HG03442 (cell line): ENCODE measurements around the gene SART1.
"Not testable (repeated sequence)": the region's sequence is repeated elsewhere in the genome, so short reads cannot be mapped to it uniquely, and the experiment has no call there.

Experiments used
- ATAC-seq: cut with Tn5 transposase; IDR thresholded peaks from one replicate; pipeline ENCODE4 v1.9.1; 2021; ENCODE audit warnings: mild to moderate bottlenecking, moderate library complexity; ENCODE audit not compliant: unreplicated experiment

Gene SART1

DNA sequence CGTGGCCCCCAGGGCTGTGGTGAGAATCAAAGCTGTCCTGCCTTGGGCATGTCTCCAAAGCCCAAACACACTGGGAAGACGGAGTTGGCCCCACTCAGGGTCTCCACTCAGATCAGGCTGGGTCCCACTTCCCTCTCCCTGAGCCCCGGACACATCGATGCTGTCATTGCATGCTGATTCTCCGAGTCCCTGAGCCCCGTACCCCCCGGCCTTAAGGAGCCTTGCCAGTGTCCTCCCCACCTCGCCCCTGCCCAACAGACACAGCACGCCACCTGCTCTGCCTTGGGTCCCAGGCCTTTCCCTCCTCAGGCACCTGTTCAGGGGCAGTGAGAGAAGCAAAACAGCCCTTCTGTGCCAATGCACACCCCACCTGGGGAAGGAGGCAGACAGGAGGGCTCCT is 25.8 kb downstream of the SART1 start:
- ATAC-seq = no peak

DNA sequence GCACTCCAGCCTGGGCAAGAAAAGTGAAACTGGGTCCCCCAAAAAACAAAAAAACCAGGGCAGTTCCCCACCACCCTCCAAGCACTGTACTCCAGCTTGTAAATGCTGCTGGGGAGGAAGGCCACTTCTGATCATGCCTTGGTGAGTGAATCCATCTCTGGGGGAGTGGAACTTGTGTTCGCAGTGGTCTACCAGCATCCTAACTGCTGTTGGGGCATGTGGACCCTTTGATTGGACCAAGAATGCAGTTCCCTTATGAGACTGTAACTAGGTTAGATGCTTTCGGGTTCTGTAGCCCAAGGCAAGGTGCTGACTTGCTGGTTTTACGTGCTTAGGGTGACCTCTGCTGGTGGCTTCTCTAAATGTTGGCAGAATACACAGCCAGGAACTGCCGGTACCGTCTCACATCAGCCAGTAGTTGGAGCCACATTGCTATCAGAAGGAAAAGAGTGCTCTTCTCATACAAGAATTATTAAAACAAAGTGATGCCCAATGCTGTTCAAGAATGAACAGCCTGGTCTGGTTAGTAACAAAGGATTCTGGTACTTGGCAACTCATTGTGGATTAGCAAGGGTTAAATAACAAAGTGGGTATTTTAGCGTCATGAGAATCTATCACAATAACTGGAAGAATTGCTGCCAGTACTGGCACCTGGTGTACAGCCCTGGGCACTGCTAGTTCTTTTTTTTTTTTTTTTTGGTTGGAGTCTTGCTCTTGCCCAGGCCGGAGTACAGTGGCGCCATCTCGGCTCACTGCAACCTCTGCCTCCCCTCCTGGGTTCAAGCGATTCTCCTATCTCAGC is 27.5 kb downstream of the SART1 start:
- peak; percentile 86 for ATAC-seq

DNA sequence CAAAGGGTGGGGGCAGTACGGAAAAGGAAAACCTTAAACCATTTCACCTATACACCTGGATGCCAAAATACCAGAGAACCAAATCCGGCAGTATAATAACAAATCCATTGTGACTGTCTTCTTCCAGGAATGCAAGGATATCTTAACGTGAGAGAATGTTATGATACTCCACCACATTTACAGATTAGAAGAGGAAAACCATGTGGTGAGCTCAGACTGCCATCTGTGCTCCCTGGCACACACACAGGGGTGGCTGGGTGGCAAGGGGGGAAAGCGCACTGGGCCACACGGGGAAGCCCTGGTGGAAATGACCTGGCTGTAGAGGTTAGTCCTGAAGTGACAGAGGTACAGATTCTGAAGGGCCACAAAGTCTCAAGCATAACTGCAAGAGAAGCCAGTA is 30.5 kb downstream of the SART1 start:
- ATAC-seq = no peak

DNA sequence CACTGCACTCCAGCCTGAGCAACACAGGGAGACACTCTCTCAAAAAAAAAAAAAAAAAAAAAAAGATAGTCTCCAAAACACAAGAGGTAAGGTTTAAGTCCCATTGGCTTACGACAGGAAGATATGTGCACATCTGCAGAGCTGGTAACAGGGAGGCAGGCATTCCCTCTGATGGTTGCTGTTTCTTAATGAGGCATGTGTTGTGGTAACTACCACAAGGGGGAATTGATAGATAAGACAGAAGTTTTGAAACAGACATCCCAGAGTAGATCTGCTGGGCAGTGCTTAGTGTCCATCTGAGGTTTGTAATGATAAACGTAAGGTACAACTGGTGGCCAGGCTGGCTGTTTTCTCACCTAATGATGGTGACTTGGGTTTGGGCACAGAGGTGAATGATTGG is 35.8 kb downstream of the SART1 start:
- ATAC-seq = no peak

GRCh38 chr11:66001942-66002647 is 40.6 kb downstream of the SART1 start, which contains the start of the genes BANF1 and EIF1AD:
TSS of gene BANF1 (plus strand) at chr11:66002503. CDS start at chr11:66003251, 748 bp downstream.
TSS of gene EIF1AD (minus strand) at chr11:66002157. CDS start at chr11:66000389, 1,768 bp downstream.
- ATAC-seq = peak; percentile 72

GRCh38 chr11:66002648-66003225 is 41.2 kb downstream of the SART1 start:
- peak; percentile 39 for ATAC-seq

DNA sequence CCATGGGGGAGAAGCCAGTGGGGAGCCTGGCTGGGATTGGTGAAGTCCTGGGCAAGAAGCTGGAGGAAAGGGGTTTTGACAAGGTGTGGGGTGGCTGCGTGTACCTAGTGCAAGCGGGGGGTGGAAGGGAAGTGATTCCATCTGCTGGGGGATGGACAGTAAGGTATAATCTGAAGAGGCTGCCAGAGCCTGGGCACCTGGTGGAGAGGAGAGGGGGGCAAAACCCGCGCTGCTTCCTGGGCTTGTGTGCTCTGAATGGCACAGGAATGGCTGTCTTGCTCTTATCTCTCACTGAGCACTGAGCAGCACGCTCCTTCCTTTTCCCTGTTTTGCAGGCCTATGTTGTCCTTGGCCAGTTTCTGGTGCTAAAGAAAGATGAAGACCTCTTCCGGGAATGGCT is 41.8 kb downstream of the SART1 start:
- no peak for ATAC-seq

DNA sequence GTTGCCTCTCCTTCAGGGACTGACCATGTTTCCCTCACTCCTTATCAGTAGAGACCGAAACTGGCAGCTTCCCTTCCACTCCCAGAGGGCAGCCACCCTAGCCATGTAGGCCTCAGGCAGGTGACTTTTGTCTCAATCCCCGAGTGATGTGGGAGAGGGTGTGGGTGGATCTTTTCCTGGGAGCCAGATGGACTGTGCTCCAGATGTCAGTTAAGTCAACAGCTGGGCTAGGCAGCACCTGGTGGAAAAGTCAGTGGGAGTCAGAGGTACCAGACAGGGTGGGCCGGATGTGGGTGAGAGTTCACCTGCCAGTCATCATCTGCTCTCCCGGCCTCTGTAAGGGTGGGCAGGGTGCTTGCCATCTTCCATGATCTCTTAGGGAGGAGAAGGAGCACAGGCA is 42.7 kb downstream of the SART1 start:
- no peak for ATAC-seq

- ATAC-seq = no peak
Observed at GRCh38 chr11:66006134-66006890, 44.8 kb downstream of the SART1 start.

- ATAC-seq = no peak
Observed at GRCh38 chr11:66006891-66007176, 45.3 kb downstream of the SART1 start.

- ATAC-seq = no peak
Observed at GRCh38 chr11:66007201-66007634, 45.7 kb downstream of the SART1 start.

GRCh38 chr11:66008095-66008467 is 46.5 kb downstream of the SART1 start:
- ATAC-seq = no peak

GRCh38 chr11:66008468-66009101 is 47.1 kb downstream of the SART1 start:
- no peak for ATAC-seq

DNA sequence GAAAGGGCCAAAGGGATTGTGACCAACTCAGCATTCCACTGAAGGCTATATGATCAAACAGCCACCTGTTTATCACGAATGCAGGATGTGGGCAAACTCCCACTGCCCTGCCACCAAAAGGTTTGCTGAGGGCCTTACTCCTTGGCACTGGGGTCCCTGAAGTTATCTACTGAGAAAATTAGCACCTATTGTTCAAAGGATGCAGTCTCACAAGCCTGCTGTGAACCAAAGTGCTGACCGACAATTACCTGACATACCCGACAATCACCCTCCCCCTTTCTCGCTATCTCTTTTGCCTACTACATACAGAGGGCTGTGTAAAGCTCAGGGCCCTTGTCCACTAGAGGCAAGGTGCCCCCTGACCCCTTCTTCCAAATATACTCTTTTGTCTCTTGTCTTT is 48.5 kb downstream of the SART1 start:
- not testable (repeated sequence) for ATAC-seq

DNA sequence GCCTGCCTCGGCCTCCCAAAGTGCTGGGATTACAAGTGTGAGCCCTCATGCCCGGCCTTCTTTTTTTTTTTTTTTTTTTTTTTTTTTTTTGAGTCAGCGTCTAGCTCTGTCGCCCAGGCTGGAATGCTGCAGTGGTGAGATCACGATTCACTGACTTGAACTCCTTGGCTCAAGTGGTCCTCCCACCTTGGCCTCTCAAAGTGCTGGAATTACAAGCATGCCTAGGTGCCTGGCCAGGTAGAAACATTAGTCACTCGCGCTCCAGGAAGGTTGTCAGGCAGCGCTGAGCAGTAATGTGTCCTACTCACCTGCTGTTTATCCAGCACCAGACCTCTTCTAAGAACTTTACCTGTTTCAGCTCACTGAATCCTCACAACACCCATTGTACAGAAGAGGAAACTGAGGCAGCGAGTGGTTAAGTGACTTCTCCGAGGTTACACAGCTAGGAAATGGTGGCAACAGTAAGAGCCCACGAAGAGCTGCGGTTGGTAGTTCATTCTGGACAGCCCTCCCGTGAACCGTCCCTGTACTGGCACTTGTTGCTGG is 49.8 kb downstream of the SART1 start:
- ATAC-seq = no peak

- ATAC-seq = no peak
Observed at GRCh38 chr11:66011785-66012303, 50.3 kb downstream of the SART1 start, which contains the start of gene CST6. TSS of gene CST6 (plus strand) at chr11:66012008. CDS start at chr11:66012045, 37 bp downstream.

GRCh38 chr11:66012371-66012945 is 50.9 kb downstream of the SART1 start:
- ATAC-seq = no peak

- no peak for ATAC-seq
Observed at GRCh38 chr11:66012946-66013761, 51.6 kb downstream of the SART1 start.

- ATAC-seq = no peak
Observed at GRCh38 chr11:66013762-66014100, 52.2 kb downstream of the SART1 start.
